Measurements from ENCODE around the gene ANKRD33B.

GRCh38 chr5:10681731-10682679 is 118.1 kb downstream of the ANKRD33B start:
- TF ChIP-seq CTCF (IDR thresholded peaks at IDR 0.05) = no peak
- no peak for TF ChIP-seq EZH2 (IDR thresholded peaks at IDR 0.05)

Measured in neural progenitor cell (in vitro differentiated cells).